MCF 10A (cell line): ENCODE measurements around the gene PLEKHM1. TPM values are rescaled to one million over a fixed set of nuclear protein-coding genes. Genes with fewer than 3 reads are reported as not detected.
"Not testable (repeated sequence)": the region's sequence is repeated elsewhere in the genome, so short reads cannot be mapped to it uniquely, and the experiment has no call there.

Experiments used
- BruUV-seq: library from RNA; stranded (reverse); fragments of 400-500 nt; replicated peaks from 2 replicates; lab custom pipeline; 2021; lab: Mats Ljungman, UMichigan
- CTCF ChIA-PET: fragments of 300-600 bp; sonication (Branson Sonifier 250); formaldehyde crosslinking; extraction: SDS; loops from one replicate; lab custom pipeline; 2021; ENCODE audit warnings: antibody characterized with exemption, inconsistent platforms; lab: Yijun Ruan, JAX
- POLR2A ChIA-PET: fragments of 300-600, 350-650 bp; sonication (Branson Sonifier 250); formaldehyde crosslinking; extraction: SDS; loops from one replicate; lab custom pipeline; 2020; ENCODE audit warnings: antibody characterized with exemption, inconsistent platforms; lab: Yijun Ruan, JAX
- DNase-seq: peaks from one replicate; pipeline ENCODE4 v3.0.0-alpha.2; 2018; ENCODE audit not compliant: unreplicated experiment
- H3K27ac Mint-ChIP-seq: one replicate; pipeline ENCODE4 v1.8.0; 2022; ENCODE audit warnings: mild to moderate bottlenecking, low read depth, mixed read lengths; ENCODE audit not compliant: unreplicated experiment
- H3K27me3 Mint-ChIP-seq: one replicate; pipeline ENCODE4 v1.8.0; 2022; ENCODE audit warnings: mixed read lengths; ENCODE audit not compliant: insufficient read depth, unreplicated experiment
- H3K36me3 Mint-ChIP-seq: one replicate; pipeline ENCODE4 v1.8.0; 2022; ENCODE audit warnings: mild to moderate bottlenecking, moderate library complexity, mixed read lengths; ENCODE audit not compliant: insufficient read depth, unreplicated experiment
- H3K4me1 Mint-ChIP-seq: one replicate; pipeline ENCODE4 v1.8.0; 2022; ENCODE audit warnings: mixed read lengths; ENCODE audit not compliant: insufficient read depth, unreplicated experiment
- H3K4me3 Mint-ChIP-seq: one replicate; pipeline ENCODE4 v1.8.0; 2022; ENCODE audit warnings: mild to moderate bottlenecking, moderate library complexity, mixed read lengths; ENCODE audit not compliant: unreplicated experiment
- H3K9me3 Mint-ChIP-seq: one replicate; pipeline ENCODE4 v1.8.0; 2022; ENCODE audit warnings: mixed read lengths; ENCODE audit not compliant: unreplicated experiment
- CTCF ChIP-seq: fragments of 200-600 bp; IDR thresholded peaks from one replicate; pipeline ENCODE4 v1.8.0; 2022; ENCODE audit warnings: antibody characterized with exemption, mild to moderate bottlenecking; ENCODE audit not compliant: unreplicated experiment
- intact Hi-C: fragments of 100-400 bp; cut with micrococcal nuclease; formaldehyde crosslinking; loops from 2 replicates; pipeline ENCODE4 v1.14.1; 2022
- total RNA-seq: library from RNA; stranded (reverse); gene quantifications from 2 replicates; pipeline ENCODE4 v1.2.3, GENCODE V29; 2022

Gene PLEKHM1
- total RNA-seq, 1 experiment from 2014 or later = 53.4 TPM

- H3K27me3 Mint-ChIP-seq = no peaks in the 10 kb centered on the region
- H3K27ac Mint-ChIP-seq = no peak overlapping the region
- no peak for TF ChIP-seq CTCF
- ChIA-PET POLR2A (no interaction called here), CTCF (no interaction called here)
- no TSS peak for BruUV-seq
- intact Hi-C loops = no loop called here
- no peak for DNase-seq
- H3K36me3 Mint-ChIP-seq = peaks cover 24% of the 10 kb centered on the region
- H3K9me3 Mint-ChIP-seq = no peaks in the 10 kb centered on the region
- H3K4me1 Mint-ChIP-seq = peaks cover 26% of the 10 kb centered on the region
- no peak overlapping the region for H3K4me3 Mint-ChIP-seq
These were observed 48.8 kb downstream of the PLEKHM1 start for GRCh38 chr17:45441526-45442310.

DNA sequence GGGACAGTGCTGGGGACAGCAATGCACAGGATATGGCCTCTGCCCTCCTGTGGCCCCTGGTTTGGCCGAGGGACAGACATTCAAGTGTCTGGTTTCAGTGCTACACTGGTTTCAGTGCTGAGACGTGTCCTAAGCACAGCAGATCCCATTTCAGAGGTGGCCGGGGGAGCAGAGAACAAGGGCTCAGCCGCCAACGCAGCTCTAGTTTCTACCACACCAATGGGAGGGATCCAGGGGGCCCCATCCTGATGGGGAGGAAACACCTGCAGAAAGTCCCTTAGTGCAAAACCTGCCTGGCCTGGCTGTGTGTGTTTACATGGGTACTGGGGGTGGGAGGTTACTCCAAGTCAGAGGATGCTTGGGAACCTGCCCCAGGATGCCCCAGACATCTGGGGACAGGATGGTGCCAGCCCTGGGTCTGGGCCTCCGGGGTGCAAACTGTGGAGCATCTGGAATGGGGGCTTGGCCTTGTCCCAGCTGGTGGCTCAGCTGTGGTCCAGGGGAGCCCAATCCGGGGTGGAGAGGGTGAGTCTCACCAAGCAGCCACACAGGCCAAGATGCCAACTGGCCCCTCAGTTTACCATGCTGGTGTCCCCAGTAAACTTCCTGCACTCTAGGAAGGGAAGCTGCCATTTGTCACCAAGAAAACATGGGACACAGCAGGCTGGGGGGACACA is 49.5 kb downstream of the PLEKHM1 start:
- H3K27ac Mint-ChIP-seq = not testable (repeated sequence)
- CTCF ChIA-PET = interaction anchor here (0.5 to 1.4 kb wide), 2 partner anchors 13 to 125 kb away, joined by 3 to 6 read pairs; no protein-coding TSS in a partner anchor
- peaks cover 24% of the 10 kb centered on the region for H3K4me1 Mint-ChIP-seq

DNA sequence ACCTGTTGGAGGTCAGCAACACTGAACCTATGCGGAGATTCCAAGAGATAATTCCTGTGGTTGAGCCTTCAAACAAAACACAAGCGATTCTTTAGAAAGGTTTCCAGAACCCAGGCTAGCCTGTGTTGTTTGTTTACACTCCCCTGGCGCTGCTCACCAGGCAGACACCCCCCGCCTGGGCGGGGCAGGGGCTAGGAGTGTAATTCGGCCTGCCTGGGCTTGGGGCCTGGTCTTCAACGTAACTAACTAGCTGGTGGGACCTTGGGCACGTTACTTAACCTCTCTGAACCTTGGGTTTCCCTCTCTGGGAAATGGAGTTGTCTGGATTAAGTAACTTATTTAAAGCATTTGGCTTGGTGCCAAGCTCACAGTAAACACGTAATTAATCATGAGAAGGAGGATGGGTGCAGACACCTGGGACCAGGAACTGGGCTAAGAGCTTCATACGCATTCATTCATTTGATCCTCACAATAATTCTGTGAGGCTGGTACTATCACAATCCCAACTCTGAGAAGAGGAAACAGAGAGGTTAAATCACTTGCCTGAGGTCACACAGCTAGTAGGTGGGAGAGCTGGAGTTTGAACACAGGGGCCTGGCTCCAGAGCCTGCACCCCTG is 50.3 kb downstream of the PLEKHM1 start:
- intact Hi-C loops = no loop called here
- ChIA-PET CTCF (interaction anchor here (0.5 to 1.4 kb wide), 2 partner anchors 12 to 124 kb away, joined by 3 to 6 read pairs; no protein-coding TSS in a partner anchor), POLR2A (interaction anchor here (0.6 to 1.3 kb wide), 10 partner anchors 9 to 288 kb away, joined by 3 to 21 read pairs (median 3); partner anchors contain the start of gene PLEKHM1)
- no peak for TF ChIP-seq CTCF
- no TSS peak for BruUV-seq
- DNase-seq = peak; percentile 77
- no peaks in the 10 kb centered on the region for H3K9me3 Mint-ChIP-seq
- H3K27me3 Mint-ChIP-seq = no peaks in the 10 kb centered on the region
- peaks cover 20% of the 10 kb centered on the region for H3K4me1 Mint-ChIP-seq
- H3K4me3 Mint-ChIP-seq = peak overlapping the region; percentile 38
- H3K36me3 Mint-ChIP-seq = peaks cover 23% of the 10 kb centered on the region
- peak overlapping the region; percentile 66 for H3K27ac Mint-ChIP-seq

More for the DNA sequence above, 49.5 kb downstream of the PLEKHM1 start:
- BruUV-seq, H3K27me3 Mint-ChIP-seq, DNase-seq, intact Hi-C loops, H3K4me3 Mint-ChIP-seq, H3K9me3 Mint-ChIP-seq: not testable (repeated sequence)
- H3K36me3 Mint-ChIP-seq = peaks cover 24% of the 10 kb centered on the region
- POLR2A ChIA-PET = interaction anchor here (0.6 to 1.3 kb wide), 8 partner anchors 10 to 289 kb away, joined by 3 to 21 read pairs (median 3); partner anchors contain the start of gene PLEKHM1

- H3K27me3 Mint-ChIP-seq = no peaks in the 10 kb centered on the region
- peaks cover 20% of the 10 kb centered on the region for H3K4me1 Mint-ChIP-seq
- H3K4me3 Mint-ChIP-seq = peak overlapping the region; percentile 13
- peak overlapping the region; percentile 66 for H3K27ac Mint-ChIP-seq
- ChIA-PET CTCF (interaction anchor here (1.2 kb wide), 1 partner anchor 220 kb away, joined by 4 read pairs; no protein-coding TSS in a partner anchor), POLR2A (interaction anchor here (0.7 to 1.3 kb wide), 2 partner anchors 8 to 132 kb away, joined by 3 to 21 read pairs; no protein-coding TSS in a partner anchor)
- intact Hi-C loops = no loop called here
- BruUV-seq = no TSS peak
- no peaks in the 10 kb centered on the region for H3K9me3 Mint-ChIP-seq
- peaks cover 15% of the 10 kb centered on the region for H3K36me3 Mint-ChIP-seq
- no peak for TF ChIP-seq CTCF
- DNase-seq = peak; percentile 12
These were observed 51.5 kb downstream of the PLEKHM1 start for GRCh38 chr17:45438931-45439610.
